ENCODE results near the gene TPRX2. TPM values are rescaled to one million over a fixed set of nuclear protein-coding genes. Genes with fewer than 3 reads are reported as not detected.
"Not testable (repeated sequence)": the region's sequence is repeated elsewhere in the genome, so short reads cannot be mapped to it uniquely, and the experiment has no call there.

Gene TPRX2
- total RNA-seq, 4 donors from 2014 or later, result not detected

DNA sequence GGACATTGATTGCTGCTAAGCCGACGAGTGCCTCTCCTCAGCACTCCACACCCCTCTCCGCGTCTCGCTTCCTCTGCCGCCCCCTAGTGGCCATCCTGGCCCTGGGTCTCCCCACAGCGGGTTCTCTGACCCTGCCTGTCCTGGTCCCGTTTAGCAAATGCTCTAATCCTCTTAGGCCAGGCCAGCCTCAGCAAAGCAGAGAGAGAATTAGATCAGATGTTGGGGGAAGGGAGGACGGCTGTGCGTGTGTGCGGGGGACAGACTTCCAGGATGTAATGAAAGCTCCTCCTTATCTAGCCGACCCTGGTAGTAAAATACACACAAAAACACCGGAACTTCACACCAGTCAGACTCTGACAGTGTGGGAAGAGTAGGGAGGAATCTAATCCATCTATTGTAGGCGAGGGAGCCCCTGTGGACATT lies 4.5 kb downstream of the TPRX2 start:
- intact Hi-C loops (cut with DNase I; ENCODE audit: low total_unique reads), result no loop called here
- TF ChIP-seq POLR2A (IDR thresholded peaks at IDR 0.05), result no peak
- TF ChIP-seq, protein P1, sequence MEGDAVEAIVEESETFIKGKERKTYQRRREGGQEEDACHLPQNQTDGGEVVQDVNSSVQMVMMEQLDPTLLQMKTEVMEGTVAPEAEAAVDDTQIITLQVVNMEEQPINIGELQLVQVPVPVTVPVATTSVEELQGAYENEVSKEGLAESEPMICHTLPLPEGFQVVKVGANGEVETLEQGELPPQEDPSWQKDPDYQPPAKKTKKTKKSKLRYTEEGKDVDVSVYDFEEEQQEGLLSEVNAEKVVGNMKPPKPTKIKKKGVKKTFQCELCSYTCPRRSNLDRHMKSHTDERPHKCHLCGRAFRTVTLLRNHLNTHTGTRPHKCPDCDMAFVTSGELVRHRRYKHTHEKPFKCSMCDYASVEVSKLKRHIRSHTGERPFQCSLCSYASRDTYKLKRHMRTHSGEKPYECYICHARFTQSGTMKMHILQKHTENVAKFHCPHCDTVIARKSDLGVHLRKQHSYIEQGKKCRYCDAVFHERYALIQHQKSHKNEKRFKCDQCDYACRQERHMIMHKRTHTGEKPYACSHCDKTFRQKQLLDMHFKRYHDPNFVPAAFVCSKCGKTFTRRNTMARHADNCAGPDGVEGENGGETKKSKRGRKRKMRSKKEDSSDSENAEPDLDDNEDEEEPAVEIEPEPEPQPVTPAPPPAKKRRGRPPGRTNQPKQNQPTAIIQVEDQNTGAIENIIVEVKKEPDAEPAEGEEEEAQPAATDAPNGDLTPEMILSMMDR (IDR thresholded peaks at IDR 0.05), result peak; percentile 76 to 91 (median 87)
- H3K27ac ChIP-seq, result no peak overlapping the region
- no peak overlapping the region for H3K4me3 ChIP-seq
- H3K27me3 ChIP-seq, result no peaks in the 10 kb centered on the region
- H3K4me1 ChIP-seq, result no peaks in the 10 kb centered on the region
- no peaks in the 10 kb centered on the region for H3K9me3 ChIP-seq
- peak; percentile 72 to 82 for DNase-seq
- no peaks in the 10 kb centered on the region for H3K36me3 ChIP-seq

- no peak for DNase-seq
- no peaks in the 10 kb centered on the region for H3K9me3 ChIP-seq
- intact Hi-C loops (cut with DNase I; ENCODE audit: low total_unique reads), result no loop called here
These were observed 6.1 kb downstream of the TPRX2 start for GRCh38 chr19:47865166-47865565.

DNA sequence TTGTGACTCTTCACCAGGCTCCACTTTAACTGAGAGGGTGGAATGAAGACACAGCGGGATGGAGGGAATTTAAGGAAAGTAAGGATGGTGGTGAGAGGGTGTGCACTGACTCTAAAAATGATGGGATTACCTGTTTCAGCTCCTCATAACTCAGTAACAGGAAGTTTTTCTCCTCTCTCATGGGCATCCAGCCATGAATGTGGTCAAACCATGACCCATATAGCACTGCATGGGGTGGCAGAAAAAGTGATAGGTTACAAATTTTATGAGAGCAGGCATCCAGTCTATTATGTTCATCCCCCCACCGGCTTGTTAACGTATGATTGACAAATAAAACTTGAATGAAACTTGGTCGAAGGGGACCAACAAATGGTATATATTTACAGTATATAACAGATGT lies 19.9 kb downstream of the TPRX2 start:
- Histone ChIP-seq H3K27ac (no peak overlapping the region), H3K9me3 (no peaks in the 10 kb centered on the region), H3K4me1 (no peaks in the 10 kb centered on the region), H3K4me3 (no peak overlapping the region), H3K27me3 (no peaks in the 10 kb centered on the region), H3K36me3 (no peaks in the 10 kb centered on the region)
- intact Hi-C loops (cut with DNase I; ENCODE audit: low total_unique reads), result no loop called here
- no peak for TF ChIP-seq POLR2A (IDR thresholded peaks at IDR 0.05)
- no peak for DNase-seq

More at GRCh38 chr19:47865166-47865565, 6.1 kb downstream of the TPRX2 start:
- no peak for TF ChIP-seq POLR2A (IDR thresholded peaks at IDR 0.05)
- TF ChIP-seq, protein P1 (IDR thresholded peaks at IDR 0.05), result no peak
- no peak overlapping the region for H3K27ac ChIP-seq
- no peaks in the 10 kb centered on the region for H3K27me3 ChIP-seq
- no peak overlapping the region for H3K4me3 ChIP-seq
- no peaks in the 10 kb centered on the region for H3K4me1 ChIP-seq
- no peaks in the 10 kb centered on the region for H3K36me3 ChIP-seq

DNA sequence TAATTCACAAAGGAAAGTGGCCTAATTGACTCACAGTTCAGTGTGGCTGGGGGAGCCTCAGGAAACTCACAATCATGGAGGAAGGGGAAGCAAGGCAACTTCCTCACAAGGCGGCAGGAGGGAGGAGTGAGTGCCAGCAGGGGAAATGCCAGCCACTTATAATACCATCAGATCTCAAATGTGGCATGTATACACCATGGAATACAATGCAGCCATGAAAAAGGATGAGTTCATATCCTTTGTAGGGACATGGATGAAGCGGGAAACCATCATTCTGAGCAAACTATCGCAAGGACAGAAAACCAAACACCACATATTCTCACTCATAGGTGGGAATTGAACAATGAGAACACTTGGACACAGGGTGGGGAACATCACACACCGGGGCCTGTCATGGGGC lies 20.4 kb downstream of the TPRX2 start:
- H3K9me3 ChIP-seq; H3K4me1 ChIP-seq; H3K36me3 ChIP-seq; H3K27me3 ChIP-seq; H3K4me3 ChIP-seq; H3K27ac ChIP-seq; intact Hi-C loops (cut with DNase I; ENCODE audit: low total_unique reads); DNase-seq: not testable (repeated sequence)

DNA sequence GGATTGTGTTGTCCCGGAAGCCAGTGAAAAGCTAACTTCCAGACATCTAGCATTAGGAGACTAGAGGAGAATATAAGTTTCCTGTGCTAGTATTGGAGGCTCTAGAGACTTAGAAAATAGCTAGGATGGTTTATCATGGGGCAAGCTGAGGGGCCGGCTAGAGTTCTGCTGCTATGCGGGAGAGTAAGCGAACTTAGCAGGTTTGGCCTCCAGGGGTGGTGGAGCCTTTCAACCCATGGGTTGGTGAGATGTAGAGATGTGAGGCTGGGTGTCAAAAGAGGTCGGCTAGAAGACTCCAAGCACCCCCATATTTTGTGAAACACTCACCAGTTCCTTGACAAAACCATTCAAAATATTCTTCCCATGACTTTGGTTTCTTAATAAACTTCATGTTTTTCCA lies 22.7 kb downstream of the TPRX2 start:
- no peak overlapping the region for H3K4me3 ChIP-seq
- intact Hi-C loops (cut with DNase I; ENCODE audit: low total_unique reads), result no loop called here
- no peaks in the 10 kb centered on the region for H3K4me1 ChIP-seq
- no peak for DNase-seq
- no peak overlapping the region for H3K27ac ChIP-seq
- no peaks in the 10 kb centered on the region for H3K36me3 ChIP-seq
- no peaks in the 10 kb centered on the region for H3K27me3 ChIP-seq
- H3K9me3 ChIP-seq, result no peaks in the 10 kb centered on the region
- TF ChIP-seq, protein P1 (IDR thresholded peaks at IDR 0.05), result no peak
- TF ChIP-seq POLR2A (IDR thresholded peaks at IDR 0.05), result no peak

DNA sequence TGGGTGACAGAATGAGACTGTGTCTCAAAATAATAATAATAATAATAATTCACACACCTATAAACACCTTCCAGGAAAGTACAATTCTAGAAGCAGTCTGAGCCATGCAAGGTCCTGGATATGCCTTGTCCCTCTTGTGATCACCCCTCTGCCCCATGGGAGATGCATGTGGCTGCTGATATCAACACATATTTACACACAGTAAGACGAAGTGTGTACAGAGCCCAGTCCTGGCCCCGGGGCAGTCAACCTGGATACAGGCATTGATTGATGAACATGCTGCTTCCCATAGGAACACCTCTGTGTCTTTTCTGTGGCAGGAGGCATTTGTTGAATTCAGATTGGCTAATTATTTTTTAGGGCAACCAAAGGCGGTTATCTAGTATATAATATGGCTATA lies 23.9 kb downstream of the TPRX2 start:
- DNase-seq, result no peak
- no peaks in the 10 kb centered on the region for H3K36me3 ChIP-seq
- no peaks in the 10 kb centered on the region for H3K9me3 ChIP-seq
- H3K27me3 ChIP-seq, result no peaks in the 10 kb centered on the region
- intact Hi-C loops (cut with DNase I; ENCODE audit: low total_unique reads), result no loop called here
- no peaks in the 10 kb centered on the region for H3K4me1 ChIP-seq
- no peak overlapping the region for H3K4me3 ChIP-seq
- no peak overlapping the region for H3K27ac ChIP-seq
- TF ChIP-seq, protein P1 (IDR thresholded peaks at IDR 0.05), result no peak
- no peak for TF ChIP-seq POLR2A (IDR thresholded peaks at IDR 0.05)

All from uterus (tissue), 4 donors.